GM12878 (cell line): ENCODE measurements around the gene TAMALIN. TPM values are rescaled to one million over a fixed set of nuclear protein-coding genes. Genes with fewer than 3 reads are reported as not detected.

Experiments used
- ATAC-seq: fragments of 200-7000 bp; cut with Tn5 transposase; 3 replicates; pipeline ENCODE4 v1.9.1; 2020; ENCODE audit warnings: mild to moderate bottlenecking, moderate library complexity
- BruUV-seq: library from RNA; stranded (reverse); fragments of 400-500 nt; replicated peaks from 2 replicates; lab custom pipeline; 2021; lab: Mats Ljungman, UMichigan
- CTCF ChIA-PET: fragments of 300-600 bp; sonication (Branson Sonifier 250); formaldehyde crosslinking; extraction: SDS; loops from one replicate; lab custom pipeline; 2021; ENCODE audit warnings: inconsistent platforms; lab: Yijun Ruan, JAX
- POLR2A ChIA-PET: fragments of 350-600 bp; formaldehyde crosslinking; extraction: SDS; loops from one replicate; lab custom pipeline; 2021; ENCODE audit warnings: inconsistent platforms; lab: Charles Lee
- RAD21 ChIA-PET: fragments of 300-600 bp; sonication (Branson Sonifier 250); formaldehyde crosslinking; loops from one replicate; lab custom pipeline; 2023; ENCODE audit warnings: antibody characterized with exemption; ENCODE audit not compliant: unreplicated experiment; lab: Charles Lee
- SMC1A ChIA-PET: fragments of 300-600 bp; sonication (Branson Sonifier 250); formaldehyde crosslinking; loops from one replicate; lab custom pipeline; 2023; ENCODE audit not compliant: unreplicated experiment, uncharacterized antibody; lab: Charles Lee
- DNase-seq: peaks from one replicate; pipeline ENCODE4 v3.0.0-alpha.2; 2011; ENCODE audit warnings: low read depth, low spot score
- FAIRE-seq: peaks from 3 replicates; lab custom pipeline; 2011; peaks lifted over from hg19 to GRCh38; lab: Jason Lieb, UNC
- H2AFZ ChIP-seq: 2 replicates; pipeline ENCODE4 v1.6.0; 2011; ENCODE audit warnings: low read depth, low read length, control low read depth; ENCODE audit not compliant: control insufficient read depth
- H3K27ac ChIP-seq: 2 replicates; pipeline ENCODE4 v1.5.1; 2011; ENCODE audit warnings: control low read depth; ENCODE audit not compliant: control insufficient read depth, insufficient read depth
- H3K27me3 ChIP-seq, 2 experiments: replicated peaks in 1 of 2; 2 replicates each; pipeline versions ENCODE4 v1.6.0 to v1.6.1; 2011; ENCODE audit warnings: low read length in 1 of 2; ENCODE audit not compliant: control insufficient read depth in 2 of 2, insufficient read depth in 2 of 2
- H3K36me3 ChIP-seq, 2 experiments: 2 replicates each; pipeline ENCODE4 v1.5.1; 2011; ENCODE audit warnings: low read length in 1 of 2; ENCODE audit not compliant: control insufficient read depth in 2 of 2, insufficient read depth in 2 of 2
- H3K4me1 ChIP-seq: 2 replicates; pipeline ENCODE4 v1.6.1; 2011; ENCODE audit warnings: mild to moderate bottlenecking, low read length, moderate library complexity, mixed read lengths; ENCODE audit not compliant: control insufficient read depth, insufficient read depth
- H3K4me2 ChIP-seq: 2 replicates; pipeline ENCODE4 v1.6.0; 2011; ENCODE audit warnings: control low read depth; ENCODE audit not compliant: control insufficient read depth, insufficient read depth
- H3K4me3 ChIP-seq: fragments of 200-600 bp; sonication (generic); 2 replicates; pipeline ENCODE4 v1.5.1; 2016
- H3K79me2 ChIP-seq: 2 replicates; pipeline ENCODE4 v1.6.0; 2011; ENCODE audit warnings: low read length; ENCODE audit not compliant: control insufficient read depth, insufficient read depth
- H3K9ac ChIP-seq: 2 replicates; pipeline ENCODE4 v1.8.0; 2011; ENCODE audit warnings: low read length, control low read depth, mixed read lengths; ENCODE audit not compliant: control insufficient read depth, insufficient read depth
- H3K9me3 ChIP-seq: replicated peaks from 3 replicates; pipeline ENCODE4 v1.5.1; 2011; ENCODE audit warnings: mild to moderate bottlenecking, low read length; ENCODE audit not compliant: control insufficient read depth, insufficient read depth
- H4K20me1 ChIP-seq: 2 replicates; pipeline ENCODE4 v1.6.0; 2011; ENCODE audit not compliant: control insufficient read depth, insufficient read depth
- EP300 ChIP-seq, 2 experiments: fragments of 150-350 bp in 1 of 2; IDR thresholded peaks; 2 replicates each; pipeline ENCODE4 v1.6.1; 2011 to 2012; ENCODE audit warnings: low read depth in 2 of 2, low read length in 2 of 2, borderline replicate concordance in 1 of 2, improper control_type of control experiment in 1 of 2, inconsistent platforms in 1 of 2; ENCODE audit not compliant: control insufficient read depth in 1 of 2
- EZH2 ChIP-seq: IDR thresholded peaks from 2 replicates; pipeline ENCODE4 v1.6.1; 2012; ENCODE audit warnings: low read depth, mild to moderate bottlenecking, control low read depth, inconsistent platforms, low read length, borderline replicate concordance; ENCODE audit not compliant: control insufficient read depth
- JUND ChIP-seq: IDR thresholded peaks from 2 replicates; pipeline ENCODE4 v1.6.1; 2012; ENCODE audit warnings: low read depth, mild to moderate bottlenecking, low read length, improper control_type of control experiment, moderate library complexity
- KDM1A ChIP-seq: fragments of 200-600 bp; sonication (generic); IDR thresholded peaks from 2 replicates; pipeline ENCODE4 v1.6.1; 2016; ENCODE audit warnings: borderline replicate concordance
- RAD51 ChIP-seq: fragments of 450-650 bp; IDR thresholded peaks from 2 replicates; pipeline ENCODE4 v1.6.1; 2016; ENCODE audit warnings: moderate library complexity, mild to moderate bottlenecking, inconsistent platforms
- SP1 ChIP-seq: IDR thresholded peaks from one replicate; pipeline ENCODE4 v1.6.1; 2011; ENCODE audit warnings: low read depth, low read length
- STAT3 ChIP-seq: IDR thresholded peaks from 2 replicates; pipeline ENCODE4 v1.6.1; 2011; ENCODE audit warnings: low read depth, low read length, improper control_type of control experiment
- TCF7 ChIP-seq: IDR thresholded peaks from 2 replicates; pipeline ENCODE4 v1.6.1; 2014; ENCODE audit warnings: antibody characterized with exemption, borderline replicate concordance
- WGBS: methylation state at CpG from one replicate; pipeline ENCODE4 v1.1.6; 2016; ENCODE audit warnings: low lambda C conversion rate; ENCODE audit not compliant: insufficient replicate concordance, insufficient coverage; ENCODE audit errors: missing lambda C conversion rate; 5-methylcytosine and 5-hydroxymethylcytosine counted together
- in situ Hi-C: fragments of 300-500 bp; cut with MboI; formaldehyde crosslinking; loops from 9 replicates; pipeline ENCODE4 v1.14.3; 2018; ENCODE audit warnings: mixed read lengths
- intact Hi-C: fragments of 100-400 bp; cut with micrococcal nuclease; formaldehyde crosslinking; loops from one replicate; pipeline ENCODE4 v1.14.2; 2022; ENCODE audit not compliant: unreplicated experiment
- polyA plus RNA-seq, 11 experiments: library from polyadenylated mRNA; depleted of rRNA in 4 of 11; unstranded in 6 of 11; stranded (reverse) in 5 of 11; fragments of >200 nt; fragmentation: Nextera tagmentation in 4 of 11; fragmentation: Illumina TruSeq in 1 of 11; extraction: Ambion mirVana in 4 of 11; extraction: Trizol in 1 of 11; gene quantifications; 1 replicate in 1 of 11; 2 replicates in 10 of 11; pipeline versions ENCODE4 v1.2.1 to v1.2.3, GENCODE V29; 2011 to 2016; ENCODE audit warnings: inconsistent platforms in 2 of 11, missing spikeins in 2 of 11, low read depth in 1 of 11
- total RNA-seq, 4 experiments: library from RNA; depleted of rRNA in 3 of 4; stranded (reverse); fragments of >200 nt in 3 of 4; fragmentation: Illumina TruSeq in 1 of 4; extraction: Trizol in 1 of 4; gene quantifications; 2 replicates each; pipeline versions ENCODE4 v1.2.1 to v1.2.3, GENCODE V29; 2013 to 2021
- TF ChIP-seq, protein P1 (sequence below): IDR thresholded peaks from 2 replicates; pipeline ENCODE4 v1.6.1; 2012; ENCODE audit warnings: low read depth, low read length, improper control_type of control experiment
- TF ChIP-seq, protein P2 (sequence below): IDR thresholded peaks from 2 replicates; pipeline ENCODE4 v1.6.1; 2012; ENCODE audit warnings: low read depth, low read length, improper control_type of control experiment

The TAMALIN gene
- total and polyA plus RNA-seq, 10 of the 15 experiments (the other 5 are each of a cell fraction or from before 2014, with no cell fraction given), result 0.09 to 0.58 (median 0.19) TPM; not detected in 4

DNA sequence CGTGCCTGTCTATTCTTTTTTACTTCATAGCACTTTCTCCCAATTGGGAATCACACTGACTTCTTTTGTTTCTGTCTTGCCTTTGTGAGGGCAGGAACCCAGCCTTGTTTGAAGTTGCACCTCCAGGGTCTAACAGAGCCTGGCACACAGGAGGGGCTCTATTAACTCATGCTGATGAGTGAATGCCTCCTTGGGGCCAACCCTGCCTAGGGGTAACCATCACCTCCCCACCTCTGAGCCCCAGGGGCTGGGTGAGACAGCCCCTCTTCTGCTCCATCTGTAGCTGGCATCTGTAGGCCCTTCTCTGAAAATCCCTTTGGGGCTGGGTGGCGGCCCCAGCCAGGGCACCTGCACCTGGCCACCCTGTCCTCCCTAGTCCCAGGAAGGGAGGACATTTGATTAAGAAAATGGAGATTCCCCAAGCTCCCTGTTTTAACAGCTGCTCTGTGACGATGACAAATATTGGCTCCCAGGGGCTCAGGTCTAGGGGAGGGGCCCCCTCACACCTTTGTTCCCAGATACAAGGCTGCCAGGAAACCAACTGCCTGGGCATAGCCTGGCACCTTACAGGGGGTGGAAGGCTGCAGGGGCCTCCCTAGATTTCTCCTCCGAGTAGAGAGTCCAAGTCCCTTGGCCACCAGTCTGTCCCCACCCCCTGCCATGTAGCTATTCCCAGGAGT is 11.8 kb downstream of the TAMALIN start:
- in situ Hi-C loops, result no loop called here
- peaks cover 0 to 9% of the 10 kb centered on the region in 2 experiments; a peak in 2 of 4 replicates for H3K27me3 ChIP-seq
- H4K20me1 ChIP-seq, result no peaks in the 10 kb centered on the region
- CTCF ChIA-PET, result interaction anchor here (0.6 to 15.6 kb wide), 5 partner anchors 12 to 114 kb away, joined by 3 to 412 read pairs (median 334); partner anchors contain the start of gene TAMALIN
- no peak overlapping the region for H3K4me3 ChIP-seq
- no peaks in the 10 kb centered on the region for H3K79me2 ChIP-seq
- intact Hi-C loops, result no loop called here
- H3K9me3 ChIP-seq, result no peaks in the 10 kb centered on the region
- H3K9ac ChIP-seq, result no peak overlapping the region
- RAD21 ChIA-PET, result interaction anchor here (7.1 kb wide), 1 partner anchor 25 kb away, joined by 54 read pairs; no protein-coding TSS in a partner anchor
- H3K36me3 ChIP-seq, result no peaks in the 10 kb centered on the region
- no peak overlapping the region for H3K27ac ChIP-seq
- ATAC-seq (no peak), FAIRE-seq (no peak), DNase-seq (no peak)
- H2AFZ ChIP-seq, result no peak overlapping the region
- POLR2A ChIA-PET, result no interaction called here
- no TSS peak for BruUV-seq
- peaks cover 6% of the 10 kb centered on the region for H3K4me1 ChIP-seq
- WGBS, result 51% methylated on average over 4 of the region's 4 CpGs
- SMC1A ChIA-PET, result interaction anchor here (0.5 to 6.7 kb wide), 2 partner anchors 14 to 1404 kb away, joined by 3 to 92 read pairs; partner anchors contain the start of gene TAMALIN
- H3K4me2 ChIP-seq, result no peak overlapping the region
- TF ChIP-seq KDM1A, result no peak
- TF ChIP-seq EP300 (IDR thresholded peaks at IDR 0.05; ENCODE audit: borderline replicate concordance in 1 of 2, control insufficient read depth in 1 of 2, low read depth in 2 of 2, low read length in 2 of 2), result no peak
- TF ChIP-seq EZH2, result no peak
- no peak for TF ChIP-seq TCF7
- TF ChIP-seq, protein P1, sequence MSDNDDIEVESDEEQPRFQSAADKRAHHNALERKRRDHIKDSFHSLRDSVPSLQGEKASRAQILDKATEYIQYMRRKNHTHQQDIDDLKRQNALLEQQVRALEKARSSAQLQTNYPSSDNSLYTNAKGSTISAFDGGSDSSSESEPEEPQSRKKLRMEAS, result no peak
- no peak for TF ChIP-seq STAT3
- no peak for TF ChIP-seq SP1
- TF ChIP-seq RAD51, result no peak
- TF ChIP-seq, protein P2, sequence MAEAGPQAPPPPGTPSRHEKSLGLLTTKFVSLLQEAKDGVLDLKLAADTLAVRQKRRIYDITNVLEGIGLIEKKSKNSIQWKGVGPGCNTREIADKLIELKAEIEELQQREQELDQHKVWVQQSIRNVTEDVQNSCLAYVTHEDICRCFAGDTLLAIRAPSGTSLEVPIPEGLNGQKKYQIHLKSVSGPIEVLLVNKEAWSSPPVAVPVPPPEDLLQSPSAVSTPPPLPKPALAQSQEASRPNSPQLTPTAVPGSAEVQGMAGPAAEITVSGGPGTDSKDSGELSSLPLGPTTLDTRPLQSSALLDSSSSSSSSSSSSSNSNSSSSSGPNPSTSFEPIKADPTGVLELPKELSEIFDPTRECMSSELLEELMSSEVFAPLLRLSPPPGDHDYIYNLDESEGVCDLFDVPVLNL, result no peak
- TF ChIP-seq JUND, result no peak
